AG08395 (cell line): Measurements from ENCODE around the gene COPS2.
"Not testable (repeated sequence)": the region's sequence is repeated elsewhere in the genome, so short reads cannot be mapped to it uniquely, and the experiment has no call there.

Source experiments
- DNase-seq: peaks from one replicate; pipeline ENCODE4 v3.0.0; 2012; ENCODE audit warnings: mixed read lengths, low spot score

COPS2 gene

DNA sequence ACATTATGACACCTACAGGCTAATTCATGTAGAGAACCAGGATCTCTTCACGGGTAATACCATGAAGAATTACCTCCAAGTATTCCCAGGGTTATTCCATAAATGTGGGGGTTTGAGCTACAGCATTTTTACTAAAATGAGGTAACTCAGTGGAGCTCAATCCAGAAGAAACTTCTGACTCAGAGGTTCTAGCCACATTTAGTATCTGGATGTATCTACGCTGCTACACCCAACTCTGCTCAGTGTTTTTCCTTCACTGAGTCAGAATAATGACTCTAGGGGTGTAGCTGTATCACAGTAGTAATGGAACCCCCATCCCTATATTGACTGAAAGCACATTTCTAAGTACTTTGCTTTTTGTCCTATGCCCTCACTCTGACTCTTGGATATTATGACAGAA lies 52.4 kb downstream of the COPS2 start:
- DNase-seq: peak; percentile 24

DNA sequence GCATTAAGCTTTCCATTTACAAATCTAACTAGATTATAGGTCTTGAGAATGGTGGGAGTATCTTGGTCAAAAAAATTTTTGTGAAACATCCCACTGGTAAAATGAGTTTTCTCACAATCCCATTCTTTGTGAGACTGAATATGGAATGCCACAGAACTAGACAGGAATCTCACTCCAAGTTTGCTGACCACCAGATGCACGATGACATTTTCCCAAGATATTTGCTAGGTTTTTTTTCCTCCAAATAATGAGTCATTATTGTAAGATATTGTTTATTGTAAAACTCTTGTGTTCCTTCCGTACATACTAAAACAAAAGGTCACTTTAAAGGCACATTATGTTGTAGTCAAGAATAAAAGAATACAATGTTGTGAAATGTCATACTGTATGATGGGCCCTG lies 53.9 kb downstream of the COPS2 start:
- DNase-seq: peak; percentile 9

DNA sequence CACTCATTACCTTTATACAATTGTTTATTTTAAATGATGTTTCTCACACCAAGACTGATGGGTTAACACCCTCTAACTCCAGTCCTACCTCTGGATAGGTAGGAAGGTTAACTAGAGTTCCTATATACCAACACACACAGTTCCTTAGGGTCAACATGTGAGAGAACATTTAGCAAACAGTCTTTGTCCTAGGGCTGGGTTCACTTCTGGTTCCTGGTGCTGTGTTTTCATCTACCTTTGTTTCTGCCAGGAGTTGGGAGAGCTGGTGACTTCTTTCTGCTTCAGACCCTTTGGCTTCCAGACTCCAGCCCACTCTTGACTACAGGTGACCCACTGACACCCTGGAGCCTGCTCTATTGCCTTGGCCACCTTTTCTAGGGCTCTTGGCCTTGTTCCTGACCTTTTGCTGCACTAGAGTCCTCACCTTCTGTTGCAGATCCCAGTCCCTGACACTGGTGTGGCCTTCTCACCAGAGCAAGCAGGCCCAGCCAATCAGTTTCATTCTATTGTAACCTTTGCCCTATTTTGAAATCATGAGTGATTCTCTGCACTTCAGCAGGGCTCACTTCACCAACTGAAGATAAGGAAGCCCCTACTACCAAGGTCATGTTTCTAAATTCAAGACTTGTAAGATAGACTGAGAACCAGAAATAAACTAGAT lies 59.2 kb downstream of the COPS2 start:
- no peak for DNase-seq

DNA sequence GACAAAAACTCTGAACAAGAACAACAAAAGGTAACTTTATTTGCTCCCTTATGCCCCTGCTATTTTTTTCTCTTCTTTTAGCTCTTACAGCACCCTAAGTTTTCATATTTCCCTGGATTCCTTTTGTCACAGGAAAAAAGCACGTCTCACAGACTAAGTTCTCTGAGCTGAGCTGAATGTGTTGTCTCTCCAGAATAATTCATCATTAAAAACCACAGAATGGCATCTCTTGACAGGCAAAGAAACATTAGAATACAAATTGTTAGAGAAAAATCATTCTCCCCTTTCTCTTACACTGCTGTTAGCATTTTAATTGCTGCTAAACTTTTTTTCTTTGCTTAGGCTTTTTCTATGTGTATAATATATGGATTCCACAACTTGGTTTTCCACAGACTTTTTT lies 60.5 kb downstream of the COPS2 start:
- no peak for DNase-seq

DNA sequence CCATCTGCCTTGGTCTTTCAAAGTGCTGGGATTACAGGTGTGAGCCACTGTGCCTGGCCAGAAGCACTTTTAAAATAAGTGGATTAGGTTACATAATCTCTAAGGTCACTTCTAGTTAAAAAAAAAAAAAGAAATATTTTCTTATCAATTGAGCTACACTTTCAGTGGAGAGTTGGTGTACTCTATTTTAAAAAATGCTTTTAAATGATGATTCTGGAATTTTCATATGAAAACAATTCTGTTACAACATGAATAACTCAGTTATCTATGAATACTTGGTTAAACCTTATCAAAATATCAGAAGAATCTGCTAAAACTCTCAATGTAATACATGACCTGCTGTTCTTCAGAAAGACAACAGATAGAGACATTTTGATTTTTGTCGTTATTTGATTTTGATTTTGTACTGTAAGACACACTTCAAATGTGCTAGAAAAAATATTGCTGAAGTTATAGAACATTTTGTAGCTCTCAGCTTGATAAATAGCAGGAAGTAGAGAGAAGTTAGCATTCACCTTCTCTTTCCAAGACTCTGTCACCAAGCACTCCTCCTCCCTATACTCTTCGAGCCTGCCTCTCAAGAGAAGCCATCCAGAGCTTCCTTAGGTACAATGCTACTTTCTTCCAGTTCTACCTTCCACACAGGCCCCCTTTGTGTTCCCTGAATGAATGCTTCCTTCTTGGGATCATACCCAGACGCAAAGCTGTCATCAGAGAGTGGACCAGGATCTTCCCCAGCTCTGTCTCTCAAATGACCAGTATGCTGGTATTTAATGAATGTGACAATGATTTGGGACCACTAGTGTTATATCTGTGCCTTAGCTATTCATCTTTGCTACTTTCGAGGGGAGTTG lies 61.9 kb downstream of the COPS2 start:
- no peak for DNase-seq

DNA sequence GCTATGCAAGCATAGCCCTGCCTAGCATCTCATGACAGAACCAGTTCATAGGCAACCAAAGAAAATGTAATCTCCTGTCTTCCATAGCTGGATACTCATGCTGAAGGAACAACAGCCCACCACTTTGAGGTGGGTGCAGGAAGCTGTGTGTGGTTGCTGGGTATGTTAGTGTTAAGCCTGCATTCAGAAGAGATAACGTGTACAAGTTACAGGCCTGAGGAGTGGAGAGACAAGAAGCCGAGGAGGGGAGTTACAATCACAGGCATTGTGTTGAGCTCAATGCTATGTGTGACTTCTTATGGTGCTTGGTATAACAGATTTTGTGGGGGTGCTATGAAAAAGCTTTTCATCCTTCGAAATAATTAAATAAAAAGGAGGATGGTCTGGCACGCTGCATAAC lies 66.4 kb downstream of the COPS2 start:
- DNase-seq: no peak

DNA sequence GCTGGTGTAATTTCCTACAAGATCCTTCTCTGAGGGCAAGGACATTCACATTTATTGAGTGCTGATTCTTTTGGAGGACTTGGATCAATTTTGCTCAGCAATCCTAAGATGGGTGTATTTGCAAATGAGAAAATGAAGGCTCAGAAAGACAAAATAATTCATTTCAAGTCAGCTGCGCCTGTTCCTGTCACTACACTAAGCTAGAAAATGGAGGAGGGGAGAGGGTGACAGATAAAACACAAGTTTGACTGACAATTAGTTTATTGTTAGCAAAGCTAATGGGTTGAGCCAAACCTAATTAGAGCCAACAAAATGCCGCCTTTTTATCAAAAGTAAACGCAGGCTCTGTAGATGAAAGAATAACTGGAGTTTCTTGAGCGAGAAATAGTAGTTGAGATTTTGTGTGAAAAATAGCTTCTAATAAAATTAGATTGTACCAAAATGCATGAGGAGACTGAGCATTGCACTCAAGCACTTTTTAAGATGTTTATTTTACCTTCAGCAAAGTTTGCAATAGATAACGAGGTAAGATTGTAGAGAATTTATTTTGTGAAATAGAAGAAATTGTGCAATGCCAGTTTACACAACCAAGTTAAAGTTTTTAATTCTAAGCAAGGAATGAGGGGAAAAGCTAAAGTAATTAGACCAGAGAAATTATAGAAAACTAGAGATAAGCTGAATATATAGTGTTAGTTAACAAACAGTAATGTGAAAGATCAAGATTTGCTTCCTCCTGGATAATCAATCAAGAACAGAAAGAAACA lies 69.5 kb downstream of the COPS2 start:
- DNase-seq: no peak

DNA sequence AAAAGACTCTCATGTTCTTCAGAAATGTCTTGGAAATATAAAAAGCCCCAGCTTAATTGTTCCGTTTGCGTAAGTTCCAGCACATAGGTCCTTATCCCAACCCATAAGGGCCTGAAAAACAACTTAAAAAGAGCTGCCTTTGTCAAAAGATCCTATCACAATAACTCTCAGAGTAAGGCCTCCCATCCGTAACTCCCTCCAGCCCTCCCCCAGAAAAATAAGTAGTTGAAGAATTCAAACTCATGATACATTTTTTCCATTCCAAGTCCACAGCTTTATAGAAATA lies 71.2 kb downstream of the COPS2 start:
- no peak for DNase-seq

DNA sequence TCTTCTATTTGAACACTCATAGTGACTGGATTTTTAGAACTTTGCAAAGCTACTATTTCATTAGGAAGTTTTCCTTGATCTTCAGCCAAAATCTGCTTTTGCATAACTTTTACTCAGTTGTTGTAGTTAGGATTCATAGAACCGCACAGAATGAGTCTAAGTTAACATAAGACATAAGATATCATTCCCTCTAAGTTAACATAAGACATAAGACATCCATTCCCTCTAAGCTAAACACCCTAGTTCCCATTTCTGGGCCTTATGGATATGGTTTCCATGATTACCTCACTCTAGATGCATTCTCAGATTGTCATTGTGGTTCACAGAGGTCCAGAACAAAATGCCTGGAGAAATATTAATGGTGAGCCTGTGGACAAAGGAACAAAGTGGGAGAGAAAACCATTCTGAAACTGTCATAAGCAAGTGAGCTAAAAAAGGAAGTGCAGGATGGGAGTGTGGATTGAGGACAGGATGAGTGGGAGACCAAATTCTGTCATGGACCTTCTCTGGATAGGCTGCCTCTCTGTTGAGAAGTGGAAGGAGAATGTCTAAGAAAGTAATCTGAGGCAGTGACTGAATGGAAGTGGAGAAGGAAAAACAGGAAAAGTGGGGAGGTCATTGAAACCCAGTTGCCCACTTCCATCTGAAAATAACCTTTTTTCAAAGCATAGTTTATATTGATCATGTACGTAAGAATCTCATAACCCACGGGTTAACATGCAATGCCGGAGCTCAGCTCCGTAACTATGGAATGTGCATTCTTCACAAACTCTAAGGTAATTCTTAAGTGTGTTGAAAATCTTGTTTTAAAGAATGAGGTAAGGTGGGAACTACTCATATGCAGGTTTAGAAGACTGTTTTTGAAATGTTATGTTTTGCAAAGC lies 71.8 kb downstream of the COPS2 start:
- peak; percentile 42 for DNase-seq

DNA sequence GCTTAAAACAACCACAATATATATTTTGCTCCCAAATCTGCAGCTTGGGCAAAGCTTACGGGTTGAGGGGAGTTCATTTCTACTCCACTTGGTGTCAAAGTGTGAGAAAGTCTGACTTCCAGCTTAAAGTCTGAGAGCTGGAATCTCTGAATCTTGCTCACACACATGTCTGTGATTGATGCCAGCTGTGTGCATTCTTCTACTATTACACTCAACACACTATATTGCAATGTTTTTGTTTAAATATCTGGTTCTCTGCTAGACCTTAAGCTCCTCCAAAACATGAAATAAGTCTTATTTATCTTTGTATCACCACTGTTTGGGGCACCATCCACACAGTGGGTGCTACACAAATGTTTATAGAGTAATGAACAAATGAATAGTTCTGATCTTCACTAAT lies 72.4 kb downstream of the COPS2 start:
- peak; percentile 84 for DNase-seq

DNA sequence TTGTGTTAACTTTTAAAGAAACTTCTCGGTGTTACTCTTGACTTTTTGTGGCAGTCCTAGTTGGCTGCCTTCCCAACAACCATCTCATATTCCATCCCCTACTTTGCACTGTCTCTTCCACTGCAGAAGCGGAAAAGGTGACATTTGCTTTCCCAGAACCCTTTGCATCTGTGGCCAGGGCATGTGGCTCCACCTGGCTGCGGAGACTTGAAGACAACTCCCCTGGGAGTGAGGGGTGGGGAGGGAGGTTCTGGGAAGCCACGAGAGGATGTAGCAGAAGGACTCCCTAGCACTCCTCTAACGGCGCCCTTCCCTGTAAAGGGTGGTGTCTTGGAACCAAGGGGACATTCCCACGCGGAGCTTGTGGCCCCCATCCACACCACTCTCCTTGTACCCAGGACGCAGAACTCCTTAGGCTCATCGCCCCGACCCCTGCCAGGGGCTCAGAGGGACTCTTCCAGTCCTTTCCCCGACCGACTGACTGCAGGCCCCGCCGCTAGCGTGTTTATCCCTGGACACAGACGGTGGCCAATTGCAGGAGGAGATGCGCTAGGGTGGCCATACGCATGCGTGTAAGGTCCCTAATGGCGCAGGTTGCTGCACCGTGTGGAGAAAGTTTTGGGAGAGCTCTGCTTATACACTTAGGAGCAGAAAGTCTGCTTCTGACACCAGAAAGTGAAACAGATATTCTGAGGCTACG lies 75.9 kb downstream of the COPS2 start:
- DNase-seq: no peak

DNA sequence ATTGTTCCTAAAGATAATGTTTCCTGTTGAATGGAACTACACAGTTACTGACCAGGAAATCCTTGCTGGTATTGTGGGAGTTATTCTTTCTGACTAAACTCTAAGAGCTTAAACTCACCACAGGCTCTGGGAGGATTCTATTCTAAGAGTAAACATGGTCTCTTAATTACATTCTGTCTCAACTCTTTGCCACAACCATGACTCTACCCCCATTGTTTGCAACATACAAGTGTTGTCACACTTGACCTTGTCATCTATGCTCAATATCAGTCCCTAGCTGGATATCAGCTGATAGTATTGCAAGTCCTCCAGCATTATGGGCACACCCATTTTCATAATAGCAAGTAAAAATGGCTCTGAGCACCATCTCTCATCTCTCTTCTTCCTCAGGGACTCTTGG lies 79.5 kb downstream of the COPS2 start:
- no peak for DNase-seq

DNA sequence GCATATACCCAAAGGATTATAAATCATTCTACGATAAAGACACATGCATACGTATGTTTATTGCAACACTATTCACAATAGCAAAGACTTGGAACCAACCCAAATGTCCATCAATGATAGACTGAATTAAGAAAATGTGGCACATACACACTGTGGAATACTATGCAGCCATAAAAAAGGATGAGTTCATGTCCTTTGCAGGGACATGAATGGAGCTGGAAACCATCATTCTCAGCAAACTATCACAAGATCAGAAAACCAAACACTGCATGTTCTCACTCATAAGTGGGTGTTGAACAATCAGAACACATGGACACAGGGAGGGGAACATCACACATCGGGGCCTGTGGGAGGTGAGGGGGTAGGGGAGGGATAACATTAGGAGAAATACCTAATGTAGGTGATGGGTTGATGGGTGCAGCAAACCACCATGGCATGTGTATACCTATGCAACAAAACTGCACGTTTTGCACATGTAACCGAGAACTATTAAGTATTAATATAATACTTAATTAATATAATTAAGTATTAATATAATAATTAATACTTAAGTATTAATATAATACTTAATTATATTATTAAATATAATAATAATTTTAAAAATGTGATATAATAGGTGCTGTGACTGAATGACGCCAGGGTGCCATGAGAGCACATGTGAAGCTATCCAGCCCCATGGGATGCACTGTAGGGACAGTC lies 80.7 kb downstream of the COPS2 start:
- DNase-seq: not testable (repeated sequence)
